GM18505 (cell line): Measurements from ENCODE around the gene TDRD12.
"Not testable (repeated sequence)": the region's sequence is repeated elsewhere in the genome, so short reads cannot be mapped to it uniquely, and the experiment has no call there.

ENCODE experiments used
- ATAC-seq: cut with Tn5 transposase; IDR thresholded peaks from one replicate; pipeline ENCODE4 v1.9.1; 2021; ENCODE audit not compliant: unreplicated experiment
- POLR2A ChIP-seq: IDR thresholded peaks from 4 replicates; pipeline ENCODE4 v1.6.1; 2011; ENCODE audit warnings: borderline replicate concordance; ENCODE audit not compliant: insufficient read depth, insufficient read length; ENCODE audit errors: extremely low read depth

The TDRD12 gene

GRCh38 chr19:32864318-32865007, 144.9 kb downstream of the TDRD12 start:
- TF ChIP-seq POLR2A: no peak
- no peak for ATAC-seq

- ATAC-seq: no peak
- no peak for TF ChIP-seq POLR2A
These were observed 145.8 kb downstream of the TDRD12 start for GRCh38 chr19:32865326-32865725.

GRCh38 chr19:32866061-32866460, 146.5 kb downstream of the TDRD12 start:
- TF ChIP-seq POLR2A: no peak
- no peak for ATAC-seq

- no peak for ATAC-seq
- TF ChIP-seq POLR2A: no peak
These were observed 147.1 kb downstream of the TDRD12 start for GRCh38 chr19:32866564-32867265.

GRCh38 chr19:32867436-32867835, 147.9 kb downstream of the TDRD12 start:
- not testable (repeated sequence) for ATAC-seq

GRCh38 chr19:32868206-32868950, 148.8 kb downstream of the TDRD12 start:
- no peak for TF ChIP-seq POLR2A
- no peak for ATAC-seq

- no peak for TF ChIP-seq POLR2A
- no peak for ATAC-seq
These were observed 149.9 kb downstream of the TDRD12 start, which contains the start of gene SLC7A9 for GRCh38 chr19:32869369-32869965. Gene SLC7A9, minus strand, starts transcription at chr19:32869767. Its CDS starts 1,233 bp downstream, at chr19:32868534.

GRCh38 chr19:32869966-32870573, 150.5 kb downstream of the TDRD12 start:
- no peak for ATAC-seq
- TF ChIP-seq POLR2A: no peak

GRCh38 chr19:32870981-32871451, 151.4 kb downstream of the TDRD12 start:
- no peak for ATAC-seq
- no peak for TF ChIP-seq POLR2A

- TF ChIP-seq POLR2A: no peak
- no peak for ATAC-seq
These were observed 152.8 kb downstream of the TDRD12 start for GRCh38 chr19:32872391-32872790.

GRCh38 chr19:32873247-32873959, 153.8 kb downstream of the TDRD12 start:
- no peak for TF ChIP-seq POLR2A
- no peak for ATAC-seq

- no peak for TF ChIP-seq POLR2A
These were observed 155.0 kb downstream of the TDRD12 start for GRCh38 chr19:32874605-32875004.

More at GRCh38 chr19:32874605-32875004, 155.0 kb downstream of the TDRD12 start:
- no peak for ATAC-seq
